Activated CD4-positive, alpha-beta T cell treated with anti-CD3 and anti-CD28 coated beads for 4 hours (primary cell): Measurements from ENCODE around the gene CACNA1C.

Source experiments
- DNase-seq, 2 donors: peaks; one replicate each; pipeline ENCODE4 v3.0.0-alpha.2; 2020

The CACNA1C gene

DNA sequence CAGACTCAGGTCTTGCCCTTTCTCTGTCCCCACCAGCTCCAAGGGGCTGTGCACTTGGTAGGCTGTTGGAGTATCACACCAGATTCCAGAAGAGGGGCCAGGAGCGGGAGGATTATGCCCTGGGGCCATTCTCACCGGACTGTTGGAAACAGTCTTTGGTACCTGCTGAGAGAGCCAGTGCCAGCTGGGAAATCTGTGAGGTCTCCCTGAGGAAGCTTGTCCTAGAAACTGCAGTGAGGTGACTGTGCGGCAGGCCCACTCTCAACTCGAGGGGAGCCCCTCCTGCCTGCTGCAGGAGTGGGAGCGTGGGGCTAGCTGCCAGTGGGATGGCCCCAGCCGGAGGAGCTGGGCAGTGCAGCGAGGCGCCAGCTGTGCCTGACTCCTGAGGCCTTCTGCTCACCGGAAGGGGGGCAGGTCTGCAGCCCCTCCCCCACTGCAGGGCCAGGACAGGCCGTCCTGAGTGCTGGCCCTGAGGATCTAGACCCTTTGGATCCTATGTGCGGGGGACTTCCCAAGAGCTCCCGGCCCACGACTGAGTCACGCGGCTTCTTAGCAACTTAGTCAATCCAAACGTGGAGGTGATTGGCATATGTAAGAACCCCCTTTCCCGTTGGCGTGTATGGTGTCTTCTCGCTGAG is 295.2 kb downstream of the CACNA1C start:
- no peak for DNase-seq

DNA sequence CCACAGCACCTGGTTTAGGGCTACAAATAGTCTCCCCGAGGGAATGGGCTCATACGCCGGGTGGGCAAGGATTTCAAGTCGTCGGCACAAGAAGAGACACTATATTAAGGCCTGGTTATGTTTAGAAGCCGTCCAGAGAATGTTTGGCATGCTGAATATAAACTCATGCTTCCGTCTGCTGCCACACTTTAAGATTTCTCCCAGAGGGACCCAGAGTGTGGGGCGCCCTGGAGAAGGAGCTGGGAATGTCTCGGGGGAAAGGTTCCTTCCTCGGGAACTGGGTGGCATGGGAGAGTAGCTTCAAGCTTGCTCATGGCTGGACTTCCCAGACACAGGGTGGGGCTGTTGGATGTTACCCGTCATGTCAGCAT is 295.7 kb downstream of the CACNA1C start:
- no peak for DNase-seq

- DNase-seq, result no peak
These were observed 298.4 kb downstream of the CACNA1C start for GRCh38 chr12:2351161-2351560.

- DNase-seq, result no peak
These were observed 299.4 kb downstream of the CACNA1C start for GRCh38 chr12:2352203-2352602.

GRCh38 chr12:2353281-2353680 is 300.5 kb downstream of the CACNA1C start:
- no peak for DNase-seq

DNA sequence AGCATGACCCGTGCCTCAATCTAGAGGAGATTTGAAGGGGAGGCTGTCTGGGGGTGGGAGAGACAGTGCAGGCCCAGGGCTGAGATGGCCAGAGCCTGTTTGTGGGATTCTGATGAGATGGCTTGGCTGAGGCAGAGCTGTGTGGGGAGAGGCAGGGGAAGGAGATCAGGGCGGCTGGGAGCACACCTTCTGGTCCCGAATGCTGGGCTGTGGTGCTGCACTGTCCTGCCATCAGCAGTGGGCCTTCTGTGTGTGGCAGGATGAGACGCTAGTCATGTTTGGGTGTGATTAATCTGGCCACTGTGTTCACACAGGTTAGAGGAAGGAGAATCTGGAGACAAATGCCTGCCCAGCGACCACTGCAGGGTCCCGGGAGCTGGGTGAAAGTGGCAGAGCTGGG is 300.9 kb downstream of the CACNA1C start:
- no peak for DNase-seq

- DNase-seq, result no peak
These were observed 301.6 kb downstream of the CACNA1C start for GRCh38 chr12:2354151-2354991.

DNA sequence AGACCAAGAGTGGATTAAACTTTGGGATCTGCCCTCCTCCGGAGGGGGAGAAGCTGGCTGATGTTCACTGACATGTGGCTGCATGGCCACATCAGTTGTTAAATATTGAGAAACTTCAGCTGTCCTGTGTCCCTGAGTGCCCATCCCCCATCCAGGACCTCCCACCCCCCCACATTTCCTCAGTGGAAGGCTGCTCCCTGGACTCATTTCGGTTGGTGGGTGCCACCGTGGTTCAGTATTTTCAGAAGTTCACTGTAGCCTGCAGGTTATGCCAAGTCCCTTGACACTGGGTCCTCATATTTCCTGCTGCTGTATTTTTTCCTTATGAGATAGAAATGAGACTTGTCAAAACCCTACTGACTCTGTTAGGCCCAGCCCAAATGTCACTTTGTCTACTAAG is 302.4 kb downstream of the CACNA1C start:
- DNase-seq, result no peak

GRCh38 chr12:2355604-2356003 is 302.8 kb downstream of the CACNA1C start:
- DNase-seq, result no peak

DNA sequence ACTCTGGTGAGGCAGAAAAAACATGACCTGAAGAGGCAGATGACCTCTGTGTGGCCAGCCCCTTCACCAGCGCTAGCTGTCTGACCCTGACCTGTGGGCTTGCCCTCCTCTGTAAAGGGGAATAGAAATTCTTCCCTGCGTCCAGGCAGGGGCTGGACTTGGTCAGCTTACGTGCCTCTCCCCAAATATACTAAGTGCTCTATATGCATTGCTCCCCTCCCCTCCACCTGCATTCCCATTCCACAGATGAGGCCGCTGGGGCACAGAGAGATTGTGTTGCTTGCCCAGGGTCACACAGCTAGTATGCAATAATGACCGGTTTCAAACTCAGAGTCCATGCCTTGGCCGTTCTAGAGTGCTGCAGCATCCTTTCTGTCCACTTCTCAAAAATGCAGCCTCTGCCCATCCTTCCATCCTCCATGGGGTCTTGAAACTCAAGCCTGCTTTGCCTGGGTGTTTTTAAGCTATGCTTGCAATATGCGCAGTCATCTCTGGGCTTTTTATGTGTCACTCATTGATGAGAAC is 303.9 kb downstream of the CACNA1C start:
- DNase-seq, result no peak

DNA sequence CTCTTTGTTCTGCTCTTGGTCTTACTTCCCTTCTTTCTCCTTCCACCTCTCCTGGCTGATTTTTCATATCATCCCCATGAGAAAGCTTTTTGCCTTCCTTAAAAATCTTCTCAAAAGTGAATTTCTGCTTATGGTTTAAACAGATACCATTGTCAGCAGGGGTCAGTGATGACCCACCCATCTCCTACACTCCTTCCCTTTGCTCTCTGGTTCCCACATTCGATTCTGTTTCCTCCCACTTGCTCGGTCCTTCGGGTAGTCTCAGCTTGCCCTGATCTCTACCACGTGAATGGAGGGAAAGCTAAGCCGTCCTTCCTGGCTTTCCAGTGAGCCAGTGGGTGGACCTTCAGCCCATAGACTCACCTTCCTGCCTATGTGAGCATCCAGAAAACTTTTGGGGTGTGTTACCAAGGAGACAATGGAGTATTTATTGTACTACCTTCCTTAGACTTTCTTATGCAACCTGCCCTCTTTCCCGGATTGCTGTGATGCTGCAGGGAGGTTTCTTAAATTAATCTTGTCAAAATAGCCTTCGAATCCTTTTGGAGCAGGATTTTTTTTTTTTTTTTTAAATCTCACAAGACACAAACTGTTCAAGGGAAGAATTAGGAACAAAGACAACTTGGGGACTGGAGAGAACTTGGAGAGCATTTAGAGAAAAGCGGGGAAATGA is 306.3 kb downstream of the CACNA1C start:
- no peak for DNase-seq

GRCh38 chr12:2359725-2360629 is 307.2 kb downstream of the CACNA1C start:
- no peak for DNase-seq

GRCh38 chr12:2360630-2361170 is 307.9 kb downstream of the CACNA1C start:
- no peak for DNase-seq

DNA sequence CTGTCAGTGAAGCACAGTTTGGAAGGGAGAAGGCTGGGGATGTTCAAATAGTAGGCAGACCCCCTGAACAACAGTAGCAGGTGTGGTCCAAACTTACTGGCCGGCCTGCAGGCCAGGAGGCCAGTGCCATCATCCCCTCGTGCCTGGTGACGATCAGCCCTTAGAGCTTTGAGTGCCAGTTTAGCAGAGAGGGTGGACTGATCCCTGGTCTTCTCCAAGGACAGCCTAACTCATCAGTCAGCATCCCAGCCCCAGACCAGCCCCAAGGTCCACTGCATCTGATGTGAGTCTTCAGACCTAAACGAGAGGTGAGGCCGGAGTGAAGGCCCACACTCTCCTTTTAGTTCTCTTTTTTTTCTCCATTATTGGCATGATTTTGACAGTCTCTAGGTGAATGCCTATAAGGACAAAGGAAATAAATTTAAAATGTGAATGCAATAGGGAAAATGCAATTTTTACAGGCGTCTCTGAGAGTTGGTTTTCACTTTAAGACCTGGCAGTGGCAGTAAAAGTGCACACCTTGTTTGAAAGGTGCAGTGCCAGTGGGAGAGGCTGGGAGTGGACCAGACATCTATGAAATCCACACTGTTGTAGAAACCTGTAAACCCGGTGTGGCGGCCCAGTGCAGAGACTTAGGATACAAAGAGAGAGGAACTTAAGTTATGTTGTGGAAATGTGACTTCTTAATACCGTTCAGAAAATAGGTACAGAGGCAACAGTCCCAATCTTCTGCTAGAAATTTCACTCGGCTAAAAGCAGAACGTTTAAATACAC is 311.2 kb downstream of the CACNA1C start:
- DNase-seq, result no peak

DNA sequence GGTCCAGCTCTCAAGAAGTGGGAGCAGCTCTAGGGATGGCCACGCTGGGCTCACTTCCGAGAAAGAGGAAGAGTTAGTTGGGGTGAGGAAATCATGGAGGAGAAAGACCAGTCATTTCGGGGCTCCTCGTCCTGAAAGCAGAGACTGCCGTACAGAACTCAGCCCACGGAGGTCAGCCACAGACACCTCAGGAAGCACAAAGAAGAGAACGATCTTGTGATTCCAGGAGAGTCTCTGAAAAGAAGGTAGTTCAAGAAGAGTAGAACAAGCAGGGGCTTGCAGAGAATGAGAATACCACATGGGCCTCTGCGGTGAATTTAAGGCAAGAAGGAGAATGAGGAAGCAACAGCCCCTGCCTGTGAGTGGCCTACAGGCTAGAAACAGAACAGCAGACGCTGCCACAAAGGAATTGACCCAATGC is 311.9 kb downstream of the CACNA1C start:
- no peak for DNase-seq

GRCh38 chr12:2366711-2367110 is 313.9 kb downstream of the CACNA1C start:
- no peak for DNase-seq

DNA sequence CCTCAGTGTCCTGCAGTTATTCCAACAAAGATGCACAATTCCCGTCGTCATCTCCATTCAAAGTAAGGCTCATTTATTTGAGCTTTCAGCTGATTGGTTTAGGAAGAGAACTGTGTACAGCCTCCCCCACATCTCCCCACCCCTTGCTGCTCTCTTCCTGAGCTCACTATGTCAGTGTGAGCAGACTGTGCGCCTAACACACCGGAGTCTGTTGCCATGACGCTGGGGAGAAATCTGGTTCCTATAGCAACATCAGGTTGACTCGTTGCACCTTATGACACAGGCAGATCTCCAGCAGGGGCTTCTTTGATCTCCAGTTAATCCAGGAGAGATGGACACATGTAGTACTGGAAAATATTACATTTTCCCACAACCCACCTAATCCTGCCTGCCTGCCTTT is 319.4 kb downstream of the CACNA1C start:
- DNase-seq, result no peak

DNA sequence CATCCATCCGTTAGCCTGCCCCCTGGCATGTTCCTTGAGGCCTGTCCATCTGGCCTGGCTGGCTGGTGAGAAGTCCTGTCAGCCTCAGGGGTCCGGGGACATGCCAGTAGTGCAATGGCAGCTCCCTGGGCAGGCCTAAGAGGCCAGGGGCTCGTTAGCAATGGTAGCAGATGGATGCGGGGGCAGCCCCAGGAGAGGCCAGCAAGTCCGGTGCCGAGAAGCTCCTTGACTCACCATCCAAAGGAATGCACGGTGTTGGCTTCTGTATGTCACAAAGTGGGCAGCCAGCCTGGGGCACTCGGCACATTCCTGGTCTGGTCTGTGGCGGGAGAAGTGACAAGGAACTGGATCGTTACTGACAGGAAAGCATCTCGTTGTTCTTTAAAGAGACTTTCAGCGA is 319.9 kb downstream of the CACNA1C start:
- no peak for DNase-seq

DNA sequence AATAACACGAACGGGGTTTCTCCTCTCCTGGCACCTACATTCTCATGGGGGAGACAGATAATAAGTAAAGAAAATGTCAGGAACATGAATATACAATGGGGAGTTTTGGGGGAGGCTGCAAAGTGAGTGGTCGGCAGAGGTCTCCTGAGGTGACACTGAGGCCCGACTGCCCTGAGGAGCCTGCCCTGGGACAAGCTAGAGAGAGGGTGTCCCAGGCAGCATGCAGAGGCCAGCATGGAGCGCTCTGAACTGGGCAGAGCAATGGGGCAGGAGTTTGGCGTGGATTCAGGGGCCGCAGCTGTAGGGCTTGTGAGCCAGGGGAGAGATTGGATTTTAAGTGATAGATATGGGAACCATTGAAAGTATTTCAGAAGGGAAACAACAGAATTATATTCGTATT is 320.5 kb downstream of the CACNA1C start:
- no peak for DNase-seq

DNA sequence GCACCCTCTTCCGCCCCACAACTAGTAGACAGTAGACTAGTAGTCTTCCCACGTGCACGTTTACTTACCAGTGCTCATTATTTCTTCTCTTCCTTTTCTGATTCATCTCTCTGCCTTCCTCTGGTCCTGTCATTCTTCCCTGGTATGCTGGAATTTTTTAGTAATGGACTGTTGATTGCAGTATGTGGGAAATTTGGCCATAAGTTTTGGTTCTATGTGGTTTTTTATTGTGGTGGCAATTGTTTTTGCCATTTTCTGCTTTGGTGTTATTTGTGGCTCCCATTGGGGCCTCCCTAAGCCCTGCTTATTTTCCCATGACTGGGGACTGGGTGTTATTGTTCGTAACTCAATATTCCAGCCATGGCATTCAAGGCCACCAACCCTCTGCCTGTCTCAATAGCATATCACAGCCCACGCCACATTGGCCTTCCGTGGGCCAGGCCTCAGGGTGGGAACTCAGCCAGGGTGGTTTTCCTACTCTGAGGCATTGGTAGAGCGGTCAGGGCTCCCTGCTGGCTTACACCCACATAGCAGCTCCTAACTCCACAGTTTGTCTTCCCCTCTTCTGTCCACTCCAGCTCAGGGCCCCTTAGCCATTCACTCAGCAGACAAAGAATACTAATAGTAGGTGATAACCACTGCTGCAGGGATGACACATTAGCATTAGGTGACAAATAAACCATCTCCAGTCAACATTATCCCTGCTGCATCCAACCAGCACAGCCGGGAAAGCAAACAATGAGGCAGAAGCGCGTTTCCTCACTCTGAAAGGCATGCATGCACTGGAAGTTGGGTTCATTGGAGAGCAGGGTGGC is 321.5 kb downstream of the CACNA1C start:
- no peak for DNase-seq

- no peak for DNase-seq
These were observed 323.1 kb downstream of the CACNA1C start for GRCh38 chr12:2375871-2376270.
